ENCODE measurements around the gene CDC27.

- TF ChIP-seq POLR2AphosphoS5 (IDR thresholded peaks at IDR 0.05; ENCODE audit: low read depth, low read length) (no peak), POLR2A (IDR thresholded peaks at IDR 0.05; ENCODE audit: low read depth, low read length) (no peak)
These were observed 92.8 kb downstream of the CDC27 start for GRCh38 chr17:47096343-47096742.

Data from GM12892 (cell line).